HuH-7.5 (cell line): ENCODE measurements around the gene NBEA.
"Not testable (repeated sequence)": the region's sequence is repeated elsewhere in the genome, so short reads cannot be mapped to it uniquely, and the experiment has no call there.

Experiments used
- DNase-seq: peaks from one replicate; pipeline ENCODE4 v3.0.0; 2011; ENCODE audit warnings: low spot score

NBEA gene

DNA sequence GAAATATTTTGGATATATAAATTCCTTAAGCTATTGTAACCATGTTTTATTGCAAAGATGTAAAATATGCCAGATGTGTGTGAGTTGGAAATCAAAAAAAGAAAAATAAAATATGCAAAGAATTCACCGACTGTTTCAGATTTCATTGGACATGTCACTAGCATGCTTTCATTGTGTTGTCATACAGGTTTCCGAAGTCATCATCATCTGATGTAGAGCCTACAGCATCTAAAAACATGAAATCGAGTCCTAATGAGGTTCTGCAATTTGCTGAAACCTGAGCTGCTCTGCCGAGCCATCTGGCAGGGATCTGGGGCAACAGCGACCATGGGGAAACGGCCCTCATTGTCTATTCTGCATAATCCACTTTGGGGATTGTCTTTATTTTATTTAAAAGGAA is 730.5 kb downstream of the NBEA start:
- DNase-seq: no peak

DNA sequence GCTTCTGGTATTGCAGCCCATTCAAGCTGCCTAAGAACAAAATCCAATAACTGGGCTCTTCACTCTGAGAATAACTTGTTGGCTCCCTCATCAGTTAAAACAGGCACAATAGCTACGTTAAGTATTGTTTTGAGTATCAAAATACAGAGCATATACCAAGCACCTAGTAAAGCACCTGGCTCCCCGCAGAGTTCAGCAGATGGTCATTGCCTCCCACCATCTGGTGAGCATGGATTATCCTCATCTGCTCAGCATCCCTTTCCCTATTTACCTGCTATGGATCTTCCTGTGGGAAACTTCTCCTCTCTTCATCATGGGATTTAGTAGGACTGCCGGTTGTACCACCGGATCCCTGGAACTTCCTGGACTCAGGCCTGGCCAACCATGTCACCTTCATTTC is 733.6 kb downstream of the NBEA start:
- no peak for DNase-seq

DNA sequence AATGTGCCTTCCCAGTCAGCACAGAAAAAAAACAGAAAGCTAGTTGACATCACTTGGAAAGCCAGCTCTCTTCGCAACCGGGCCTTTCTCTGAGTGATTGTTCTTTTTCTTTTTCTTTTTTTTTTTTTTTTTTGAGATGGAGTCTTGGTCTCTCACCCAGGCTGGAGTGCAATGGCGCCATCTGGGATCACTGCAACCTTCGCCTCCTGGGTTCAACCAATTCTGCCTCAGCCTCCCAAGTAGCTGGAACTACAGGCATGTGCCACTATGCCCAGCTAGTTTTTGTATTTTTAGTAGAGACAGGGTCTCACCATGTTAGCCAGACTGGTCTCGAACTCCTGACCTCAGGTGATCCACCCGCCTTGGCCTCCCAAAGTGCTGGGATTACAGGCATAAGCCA is 735.8 kb downstream of the NBEA start:
- DNase-seq: not testable (repeated sequence)

DNA sequence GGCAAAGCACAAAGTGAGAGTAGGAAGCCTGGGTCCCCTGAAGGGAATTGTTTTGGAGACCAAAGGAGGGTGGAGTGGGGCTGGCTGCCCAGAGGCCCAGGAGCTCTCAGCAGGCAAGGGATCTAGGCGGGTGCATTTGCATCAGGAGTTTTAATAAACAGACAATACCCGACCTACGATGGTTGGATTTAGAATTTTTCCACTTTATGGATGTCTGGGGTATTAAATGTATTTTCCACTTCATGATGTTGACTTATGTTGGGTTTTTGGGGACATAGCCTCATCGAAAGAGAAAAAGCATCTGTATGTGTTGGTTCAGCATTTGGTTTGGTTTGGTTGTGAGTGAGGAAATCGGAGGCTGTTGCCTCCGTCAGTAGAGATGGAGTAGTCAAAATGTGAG is 739.6 kb downstream of the NBEA start:
- DNase-seq: no peak

DNA sequence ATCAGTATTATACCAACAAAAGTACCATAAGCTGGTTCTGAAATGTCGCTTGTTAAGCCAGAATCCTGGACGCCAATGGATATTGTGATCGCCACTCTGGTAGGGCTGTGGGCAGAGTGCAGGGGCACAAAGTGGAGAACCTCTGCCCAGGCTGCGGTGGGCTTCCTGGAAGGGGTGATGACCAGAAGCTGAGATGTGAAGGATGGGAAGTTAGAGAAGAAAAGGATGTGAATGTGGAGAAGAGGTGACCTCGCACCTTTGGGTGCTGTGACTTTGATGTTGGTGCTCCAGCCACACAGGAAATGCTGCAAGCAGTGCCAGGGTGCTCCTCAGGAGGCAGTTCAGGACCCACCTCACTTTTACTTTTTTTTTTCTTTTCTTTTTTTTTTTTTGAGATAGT is 742.4 kb downstream of the NBEA start:
- DNase-seq: no peak

DNA sequence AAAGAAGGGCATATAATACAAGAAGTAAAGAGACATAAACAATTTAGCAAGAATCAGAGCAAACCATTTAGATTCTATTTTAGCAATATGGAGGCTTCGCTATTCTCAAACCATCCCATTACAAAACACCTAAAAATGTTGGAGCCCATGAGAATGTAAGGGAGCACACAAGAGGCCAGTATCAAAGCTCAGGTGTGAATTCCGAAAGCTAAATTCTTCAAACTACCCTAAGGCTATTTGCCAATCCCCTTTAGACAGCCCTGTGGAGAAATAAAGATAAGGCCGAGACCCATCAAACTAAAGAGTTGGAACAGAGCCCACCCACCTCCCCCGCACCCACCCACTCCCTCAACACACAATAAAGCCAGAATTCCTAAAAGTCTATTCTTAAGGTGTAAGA is 745.3 kb downstream of the NBEA start:
- DNase-seq: no peak

DNA sequence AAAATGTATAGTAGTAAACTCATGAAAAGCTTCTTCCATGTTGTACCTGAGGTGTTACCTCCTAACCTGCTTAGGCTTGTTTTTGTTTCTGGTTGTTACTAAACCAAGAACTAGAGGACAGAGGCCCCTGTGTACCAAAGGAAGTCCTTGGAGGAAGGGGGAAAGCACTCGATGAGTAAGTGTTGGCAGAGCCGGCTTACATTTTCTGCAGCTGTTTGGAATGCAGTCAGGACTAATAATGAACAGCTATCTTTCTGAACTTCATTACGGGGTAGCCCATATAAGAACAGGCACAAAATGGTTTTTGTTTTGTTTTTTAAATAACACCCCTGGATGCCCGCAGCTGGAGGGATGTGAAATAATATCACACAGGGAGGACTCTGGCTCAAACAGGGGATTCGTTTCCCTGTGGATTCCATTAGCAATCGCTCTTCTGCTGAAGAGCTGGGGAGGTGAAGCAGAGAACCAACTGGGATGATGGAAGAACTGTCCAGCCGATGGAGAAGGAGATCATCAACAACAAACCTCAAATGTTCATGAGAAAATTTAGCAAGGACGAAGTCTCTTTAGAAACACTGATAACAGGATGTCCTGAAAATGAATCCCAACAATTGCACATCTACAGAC is 748.6 kb downstream of the NBEA start:
- no peak for DNase-seq

DNA sequence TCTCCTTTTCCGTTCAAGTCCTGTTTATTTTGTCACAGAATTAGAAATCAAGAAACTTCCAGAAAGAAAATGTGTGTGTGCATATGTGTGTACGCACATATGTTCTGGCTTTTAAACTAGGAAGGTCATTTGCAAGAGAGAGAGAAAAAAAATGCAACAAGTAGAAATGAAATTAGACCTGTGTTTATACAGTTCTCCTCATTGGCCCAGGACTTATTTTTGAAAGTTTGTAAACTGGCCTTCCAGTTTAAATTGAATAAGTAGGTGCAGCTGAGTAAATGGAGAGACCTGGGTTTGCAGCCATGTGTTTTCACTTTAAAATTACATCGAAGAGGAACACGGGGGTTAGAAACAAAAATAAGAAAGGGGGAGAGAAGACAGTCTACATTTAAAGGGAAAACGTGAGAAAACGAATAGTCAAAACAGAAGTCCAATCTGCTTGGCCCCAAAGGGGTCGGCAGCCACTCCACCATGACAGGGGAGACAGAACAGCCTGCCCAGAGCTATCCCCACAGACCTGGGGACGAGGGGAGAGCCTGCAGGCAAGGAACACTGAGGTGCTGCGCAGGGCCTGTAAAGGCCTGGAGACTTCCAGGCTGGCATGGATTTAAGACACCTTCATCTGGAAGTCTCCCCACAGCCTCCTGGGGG is 751.2 kb downstream of the NBEA start:
- no peak for DNase-seq

DNA sequence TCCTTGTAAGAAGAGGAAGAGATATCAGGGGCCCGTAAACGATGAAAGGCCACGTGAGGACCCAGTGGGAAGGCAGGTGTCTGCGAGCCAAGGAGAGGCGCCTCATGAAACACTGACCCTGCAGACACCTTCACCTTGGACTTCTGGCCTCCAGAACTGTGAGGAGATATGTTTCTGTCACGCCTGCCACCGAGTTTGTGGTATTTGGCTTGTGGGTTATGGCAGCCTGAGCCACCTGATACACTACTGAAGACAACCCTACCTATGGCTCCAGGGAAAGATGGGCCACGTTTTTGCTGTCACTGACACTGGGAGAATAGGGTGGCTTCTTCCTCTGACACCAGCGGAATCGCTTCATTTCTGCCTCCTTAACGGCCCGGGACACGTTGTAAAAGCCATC is 752.0 kb downstream of the NBEA start:
- DNase-seq: no peak

DNA sequence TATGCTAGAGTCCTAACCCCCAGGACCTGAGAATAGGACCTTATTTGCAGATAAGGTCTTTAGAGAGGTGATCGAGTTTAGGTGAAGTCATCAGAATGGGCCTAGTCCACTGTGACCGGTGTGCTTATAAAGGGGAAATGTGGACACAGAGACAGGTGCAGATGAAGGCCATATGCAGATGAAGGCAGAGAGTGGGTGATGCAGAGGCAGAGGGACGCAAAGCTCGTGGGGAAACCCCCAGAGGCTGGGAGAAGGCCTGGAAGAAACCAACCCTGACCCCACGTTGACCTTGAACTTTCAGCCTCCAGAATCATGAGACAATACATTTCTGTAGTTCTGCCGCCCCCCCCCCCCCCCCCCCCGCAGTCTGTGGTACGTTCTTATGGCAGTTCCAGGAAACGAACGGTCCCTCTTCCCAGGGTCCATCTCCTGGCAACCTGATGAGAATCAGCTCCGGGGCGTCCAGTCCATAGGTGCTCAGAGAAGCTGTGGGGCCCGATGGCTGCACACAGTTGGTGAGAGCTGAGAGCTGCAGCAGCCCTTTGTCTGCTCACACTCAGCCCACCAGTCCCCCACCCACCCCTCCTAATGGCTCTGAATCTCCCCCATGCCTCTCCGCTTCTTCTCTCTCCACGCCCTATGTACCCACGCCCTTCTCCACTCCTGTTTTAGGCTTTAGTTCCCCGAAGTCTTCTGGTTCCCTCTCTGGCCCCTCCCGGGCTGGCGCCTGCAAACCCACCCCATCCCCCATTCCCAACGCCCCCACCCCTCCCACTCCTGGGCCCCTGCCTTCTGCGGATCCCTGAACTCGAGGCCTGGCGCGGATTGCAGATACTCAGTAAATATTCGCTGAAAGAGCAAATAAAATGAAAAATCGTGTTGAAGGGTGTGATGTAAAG is 752.7 kb downstream of the NBEA start:
- DNase-seq: no peak

DNA sequence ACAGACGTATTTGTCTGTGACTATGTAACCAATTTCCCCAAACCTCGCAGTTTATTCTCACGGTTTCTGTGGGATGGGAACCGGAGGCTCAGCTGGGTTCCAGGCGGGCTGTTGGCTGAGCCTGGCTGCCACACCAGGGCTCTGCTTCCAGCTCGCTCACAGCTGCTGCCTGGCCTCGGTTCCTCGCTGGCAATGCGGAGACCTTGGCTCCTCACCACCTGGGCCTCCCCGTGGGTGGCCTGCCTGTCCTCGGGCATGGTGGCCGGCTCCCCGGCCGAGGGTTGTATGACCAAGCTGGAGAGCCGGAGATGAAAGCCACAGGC is 753.3 kb downstream of the NBEA start:
- DNase-seq: no peak

DNA sequence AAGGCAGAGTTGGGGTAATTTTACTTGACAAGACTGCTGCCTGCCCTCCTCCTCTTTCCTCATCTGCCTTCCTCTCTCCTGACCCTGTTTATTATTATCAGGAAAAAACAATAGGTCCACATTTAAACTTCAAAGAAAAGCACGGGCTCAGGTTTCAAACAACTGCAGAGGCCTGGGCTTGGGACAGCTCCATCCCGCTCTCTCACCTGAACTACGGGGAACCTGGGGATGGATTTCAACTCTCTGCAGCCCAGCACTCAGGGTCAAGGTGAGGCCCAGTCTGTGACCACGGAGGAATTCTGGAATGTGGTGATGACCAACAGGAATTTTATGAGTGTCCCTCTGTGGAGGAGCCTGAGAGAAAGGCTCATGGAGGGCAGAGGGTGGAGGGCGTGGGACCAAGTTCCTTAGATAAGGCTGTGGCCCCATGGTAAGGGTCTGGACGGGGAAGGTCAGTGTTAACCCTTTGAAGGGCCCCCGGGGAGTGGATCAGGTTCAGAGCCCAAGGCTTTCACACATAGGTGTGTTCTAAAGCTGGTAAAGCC is 755.2 kb downstream of the NBEA start:
- no peak for DNase-seq

DNA sequence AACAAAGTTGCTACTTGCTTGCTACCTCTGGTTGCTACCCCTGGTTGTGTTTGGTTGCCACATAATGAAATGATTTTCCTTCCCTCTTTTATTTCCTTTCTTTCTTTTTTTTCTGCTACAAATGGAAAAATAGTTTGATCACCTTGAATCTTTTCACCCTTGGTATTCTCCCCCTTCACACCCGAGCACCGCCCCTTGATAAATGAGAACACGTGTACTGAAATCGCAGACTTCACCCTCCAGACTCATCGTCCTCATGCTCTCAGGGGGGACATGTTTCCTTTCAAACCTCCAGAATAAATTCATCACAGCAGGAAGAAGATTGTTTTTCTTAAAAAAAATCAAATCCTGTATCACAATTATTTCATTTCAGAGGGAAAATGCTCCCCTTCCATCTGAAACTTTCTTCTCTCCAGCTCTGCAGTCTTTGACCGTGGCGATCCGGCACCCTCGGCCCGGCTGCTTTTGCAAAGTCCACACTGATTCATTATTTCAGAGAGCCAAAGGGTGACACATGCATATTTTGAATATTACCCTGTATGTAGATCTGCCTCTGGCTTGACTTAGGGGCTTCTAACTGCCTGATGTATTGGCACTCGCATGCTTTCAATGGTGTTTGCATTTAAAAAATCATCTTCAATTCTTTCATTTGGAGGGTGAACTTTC is 757.0 kb downstream of the NBEA start:
- no peak for DNase-seq

DNA sequence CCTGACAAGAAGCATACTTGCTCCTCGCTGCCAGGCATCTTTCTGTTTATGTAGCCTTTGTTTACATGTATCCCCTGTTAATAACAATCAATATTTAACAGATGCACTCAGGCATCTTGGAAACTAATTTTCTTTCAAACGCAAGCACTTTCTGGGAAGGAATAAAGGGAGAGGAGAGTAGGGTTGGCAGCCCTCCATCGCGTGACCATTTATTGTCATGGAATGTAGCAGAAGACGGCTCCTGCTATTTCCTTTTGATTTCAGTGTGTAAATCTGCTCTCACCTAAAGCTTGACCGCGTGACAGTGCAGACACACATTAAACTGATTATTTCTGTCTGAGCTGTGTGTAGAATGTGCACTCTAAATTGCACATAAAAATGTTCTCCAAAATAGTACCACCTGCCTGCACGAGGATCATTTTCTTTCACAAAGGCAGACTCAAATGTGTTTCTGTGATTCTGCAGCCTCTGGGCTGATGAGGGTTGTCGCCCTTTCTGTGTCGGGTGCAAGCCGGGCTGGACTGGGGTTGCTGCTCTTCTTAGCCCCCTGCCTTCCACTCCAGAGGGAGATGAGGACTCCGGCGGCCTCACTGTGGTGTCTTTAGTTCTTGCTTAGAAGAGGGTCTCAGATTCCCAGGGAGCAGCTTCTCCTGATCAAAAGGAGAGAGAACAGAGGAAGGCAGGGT is 757.9 kb downstream of the NBEA start:
- no peak for DNase-seq

DNA sequence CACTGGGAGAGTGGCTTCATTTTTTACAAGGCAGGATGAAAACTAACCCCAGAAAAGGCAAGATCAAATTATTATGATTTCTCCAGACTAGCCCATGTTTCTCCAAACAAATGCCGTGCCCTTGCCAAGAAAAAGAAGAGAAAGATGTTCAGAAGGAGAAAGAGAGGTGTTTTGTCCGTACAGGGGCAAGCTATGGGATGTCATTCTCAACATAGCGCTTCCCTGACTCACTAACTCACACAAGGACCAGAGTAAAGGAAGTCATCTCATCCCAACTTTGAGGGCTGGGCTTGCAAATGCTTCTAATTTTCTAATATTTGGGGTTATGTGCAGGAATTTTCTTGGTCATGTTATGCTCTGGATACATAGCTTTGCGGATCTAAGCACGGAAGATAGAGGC is 758.6 kb downstream of the NBEA start:
- DNase-seq: no peak

DNA sequence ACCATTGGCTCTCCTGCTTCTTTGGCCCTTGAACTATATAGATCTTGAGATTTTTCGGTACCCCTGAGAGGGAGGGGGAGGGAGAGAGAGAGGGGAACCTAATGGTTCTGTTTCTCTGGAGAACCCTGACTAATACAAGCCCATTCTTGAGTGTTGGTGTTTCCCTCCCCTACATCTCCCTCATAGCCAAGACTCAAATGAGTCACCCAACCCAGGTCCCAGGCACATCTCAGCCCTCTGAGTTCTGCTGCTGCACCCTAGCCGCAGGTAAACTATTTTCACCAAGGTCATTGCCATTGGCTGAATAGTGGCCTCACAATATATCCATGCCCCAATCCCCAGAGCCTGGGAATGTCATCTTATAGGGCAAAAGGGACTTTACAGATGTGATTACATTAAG is 760.2 kb downstream of the NBEA start:
- no peak for DNase-seq

DNA sequence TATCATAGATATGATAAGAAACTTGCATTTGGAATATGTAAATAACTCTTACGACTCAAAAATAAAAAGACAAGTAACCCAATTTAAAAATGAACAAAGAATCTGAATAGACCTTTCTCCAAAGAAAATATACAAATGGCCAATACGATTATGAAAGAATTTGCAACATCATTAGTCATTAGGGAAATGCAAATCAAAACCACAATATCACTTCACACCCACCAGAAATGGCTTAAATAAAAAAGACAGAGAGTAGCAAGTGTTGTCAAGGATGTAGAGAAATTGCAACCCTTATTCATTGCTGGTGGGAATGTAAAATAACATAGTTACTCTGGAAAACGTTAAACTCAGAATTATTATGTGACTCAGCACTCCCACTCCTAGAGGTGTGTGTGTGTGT is 761.0 kb downstream of the NBEA start:
- DNase-seq: no peak

DNA sequence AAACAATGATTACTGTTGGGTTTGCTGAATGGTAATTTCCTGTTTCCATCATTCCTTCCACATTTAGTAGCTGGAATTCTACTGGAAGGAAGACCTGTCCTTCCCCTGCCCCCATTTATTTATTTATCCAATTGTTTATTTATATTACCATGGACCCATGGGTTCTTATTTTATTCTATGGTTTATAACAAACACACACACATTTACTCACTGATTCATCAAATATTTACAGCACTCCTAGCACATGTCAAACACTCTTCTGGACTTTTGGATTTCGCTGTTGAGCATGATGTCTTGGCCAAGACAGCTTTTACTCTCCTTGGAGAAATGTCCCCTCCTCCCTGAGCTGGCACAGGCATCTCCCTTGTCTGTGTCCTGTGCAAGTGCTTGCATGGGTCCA is 762.3 kb downstream of the NBEA start:
- no peak for DNase-seq

DNA sequence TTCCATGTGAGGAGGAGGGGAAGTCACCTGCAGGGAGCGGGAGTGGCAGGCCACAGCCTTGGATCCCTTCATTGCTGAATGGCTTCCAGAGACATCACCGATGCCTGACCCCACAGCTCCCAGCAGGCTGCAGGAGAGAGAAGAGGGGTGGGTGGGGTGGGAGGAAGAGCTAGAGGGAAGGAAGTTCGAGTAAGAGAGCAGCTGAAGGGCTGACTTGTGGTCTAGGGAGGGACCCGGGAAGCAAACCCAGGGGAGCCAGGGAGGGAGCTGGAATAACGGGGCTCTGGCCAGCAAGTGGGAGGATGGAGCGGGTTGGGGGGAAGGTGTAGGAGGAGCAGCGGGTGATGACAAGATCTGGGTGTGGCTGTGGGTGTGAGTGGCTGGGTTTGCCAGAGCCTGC is 764.2 kb downstream of the NBEA start:
- no peak for DNase-seq

DNA sequence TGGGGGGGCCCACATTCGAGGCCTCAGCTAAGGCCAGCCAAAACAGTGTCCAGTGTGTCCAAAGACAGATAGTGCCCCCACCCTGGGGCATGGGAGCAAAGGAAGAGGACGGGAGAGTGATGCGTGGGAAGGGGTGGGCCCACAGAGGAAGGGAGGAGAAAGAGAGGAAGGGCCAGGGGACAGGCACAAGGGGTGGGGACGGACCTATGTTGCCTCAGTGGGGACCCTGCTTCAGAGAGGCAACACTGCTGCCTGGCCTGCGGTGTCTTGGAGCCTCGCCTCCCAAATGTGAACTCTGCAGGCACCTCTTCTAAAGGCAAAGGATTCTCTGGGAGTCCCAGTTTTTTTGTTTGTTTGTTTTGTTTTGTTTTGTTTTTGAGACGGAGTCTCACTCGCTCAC is 764.7 kb downstream of the NBEA start:
- no peak for DNase-seq

DNA sequence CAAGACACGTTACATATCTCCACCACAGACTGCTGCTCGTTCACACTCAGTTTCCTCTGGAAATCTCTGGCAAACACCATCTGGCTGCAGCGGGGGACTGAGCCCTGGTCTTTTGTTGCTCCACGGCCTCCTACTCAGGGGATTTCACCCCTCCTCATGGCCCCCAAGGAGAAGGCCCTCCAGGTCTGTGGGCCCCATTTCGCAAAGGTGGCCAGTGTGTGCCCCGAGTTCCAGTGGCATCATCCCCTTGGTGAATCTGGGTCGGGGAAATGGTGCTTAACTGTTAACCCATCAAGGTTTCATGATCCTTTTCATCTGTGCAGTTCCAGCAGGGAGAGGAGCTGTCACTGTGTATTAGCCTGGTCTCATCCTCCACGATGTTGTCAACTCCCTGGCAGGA is 769.8 kb downstream of the NBEA start:
- no peak for DNase-seq
